Mucosa of descending colon (tissue), 3 donors: Measurements from ENCODE around the gene TGFA. TPM values are rescaled to one million over a fixed set of nuclear protein-coding genes. Genes with fewer than 3 reads are reported as not detected.

ENCODE experiments used
- ATAC-seq: fragments of 200-7000 bp; cut with Tn5 transposase; one replicate; pipeline ENCODE4 v1.9.1; 2020; ENCODE audit warnings: mild to moderate bottlenecking, moderate library complexity
- DNase-seq, 3 donors: peaks; one replicate each; pipeline ENCODE4 v3.0.0-alpha.2; 2020
- H3K36me3 ChIP-seq: fragments of 200-600 bp; one replicate; pipeline ENCODE4 v1.8.0; 2021; ENCODE audit warnings: low read depth, mild to moderate bottlenecking
- H3K4me1 ChIP-seq: fragments of 200-600 bp; one replicate; pipeline ENCODE4 v1.8.0; 2021; ENCODE audit warnings: low read depth, mild to moderate bottlenecking
- H3K4me3 ChIP-seq: fragments of 200-600 bp; one replicate; pipeline ENCODE4 v1.8.0; 2021; ENCODE audit warnings: mild to moderate bottlenecking
- H3K9me3 ChIP-seq: fragments of 200-600 bp; one replicate; pipeline ENCODE4 v1.8.0; 2021; ENCODE audit warnings: mild to moderate bottlenecking
- intact Hi-C, 2 donors: fragments of 100-400 bp; cut with DNase I in 1 of 2; cut with micrococcal nuclease in 1 of 2; formaldehyde crosslinking; loops; one replicate each; pipeline versions ENCODE4 v1.11.0 to v1.11.1; 2022; cut with DNase I, micrococcal nuclease
- total RNA-seq, 3 donors: library from RNA; stranded (reverse); fragmentation: NEBNext Ultra II Directional in 2 of 3; extraction: Animal tissue kit (Norgen Biotek cat#: 25700) in 2 of 3; gene quantifications; one replicate each; pipeline versions ENCODE4 v1.2.1 to v1.2.4, GENCODE V29; 2021 to 2023
- TF ChIP-seq, protein P1 (sequence below): fragments of 200-600 bp; IDR thresholded peaks from one replicate; pipeline ENCODE4 v1.8.0; 2022; ENCODE audit warnings: antibody characterized with exemption, mild to moderate bottlenecking
- donor health status: DM: no; HTN: no; CAD: no; lungs with moderate emphysema.
- donor health status: DM: no; HTN: no; CAD: no.
- donor health status: DM: no; HTN: yes; CAD: no.

Gene TGFA
- total RNA-seq, 3 donors from 2014 or later: 13.5 to 33.5 (median 24.7) TPM

- no peaks in the 10 kb centered on the region for H3K36me3 ChIP-seq
- intact Hi-C loops: no loop called here
- DNase-seq (no peak), ATAC-seq (no peak)
- no peaks in the 10 kb centered on the region for H3K9me3 ChIP-seq
- H3K4me3 ChIP-seq: no peak overlapping the region
- TF ChIP-seq, protein P1, sequence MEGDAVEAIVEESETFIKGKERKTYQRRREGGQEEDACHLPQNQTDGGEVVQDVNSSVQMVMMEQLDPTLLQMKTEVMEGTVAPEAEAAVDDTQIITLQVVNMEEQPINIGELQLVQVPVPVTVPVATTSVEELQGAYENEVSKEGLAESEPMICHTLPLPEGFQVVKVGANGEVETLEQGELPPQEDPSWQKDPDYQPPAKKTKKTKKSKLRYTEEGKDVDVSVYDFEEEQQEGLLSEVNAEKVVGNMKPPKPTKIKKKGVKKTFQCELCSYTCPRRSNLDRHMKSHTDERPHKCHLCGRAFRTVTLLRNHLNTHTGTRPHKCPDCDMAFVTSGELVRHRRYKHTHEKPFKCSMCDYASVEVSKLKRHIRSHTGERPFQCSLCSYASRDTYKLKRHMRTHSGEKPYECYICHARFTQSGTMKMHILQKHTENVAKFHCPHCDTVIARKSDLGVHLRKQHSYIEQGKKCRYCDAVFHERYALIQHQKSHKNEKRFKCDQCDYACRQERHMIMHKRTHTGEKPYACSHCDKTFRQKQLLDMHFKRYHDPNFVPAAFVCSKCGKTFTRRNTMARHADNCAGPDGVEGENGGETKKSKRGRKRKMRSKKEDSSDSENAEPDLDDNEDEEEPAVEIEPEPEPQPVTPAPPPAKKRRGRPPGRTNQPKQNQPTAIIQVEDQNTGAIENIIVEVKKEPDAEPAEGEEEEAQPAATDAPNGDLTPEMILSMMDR: no peak
- no peaks in the 10 kb centered on the region for H3K4me1 ChIP-seq
These were observed 91.4 kb downstream of the TGFA start for GRCh38 chr2:70461981-70462876.

GRCh38 chr2:70461414-70461813 lies 92.2 kb downstream of the TGFA start:
- no peaks in the 10 kb centered on the region for H3K4me1 ChIP-seq
- no peak overlapping the region for H3K4me3 ChIP-seq
- TF ChIP-seq, protein P1: no peak
- ATAC-seq (no peak), DNase-seq (no peak)
- intact Hi-C loops: no loop called here
- H3K36me3 ChIP-seq: no peaks in the 10 kb centered on the region
- no peaks in the 10 kb centered on the region for H3K9me3 ChIP-seq

DNA sequence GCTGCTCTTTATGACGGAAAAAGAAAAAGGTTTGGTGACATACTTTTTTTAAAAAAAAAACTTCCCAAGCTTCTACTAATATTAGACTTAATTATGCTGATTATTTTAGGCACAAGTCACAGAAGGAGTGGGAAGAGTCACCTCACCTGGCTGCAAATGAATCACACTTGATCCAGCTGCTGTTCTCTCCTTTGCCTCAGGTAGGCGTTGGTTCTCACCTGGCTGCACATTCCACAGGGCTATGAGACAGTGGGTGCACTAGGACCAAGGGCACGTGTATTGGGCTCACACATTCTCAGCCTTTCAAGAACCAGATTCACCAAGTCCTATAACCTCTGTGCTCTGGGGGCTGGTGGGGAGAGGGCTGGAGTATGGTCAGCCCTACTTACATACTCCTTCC lies 93.3 kb downstream of the TGFA start:
- intact Hi-C loops: no loop called here
- ATAC-seq (no peak), DNase-seq (no peak)
- Histone ChIP-seq H3K36me3 (no peaks in the 10 kb centered on the region), H3K4me1 (no peaks in the 10 kb centered on the region), H3K9me3 (no peaks in the 10 kb centered on the region), H3K4me3 (no peak overlapping the region)
- TF ChIP-seq, protein P1: no peak

- no peak for ATAC-seq
- no peaks in the 10 kb centered on the region for H3K36me3 ChIP-seq
- no peak overlapping the region for H3K4me3 ChIP-seq
- H3K4me1 ChIP-seq: no peaks in the 10 kb centered on the region
- no peaks in the 10 kb centered on the region for H3K9me3 ChIP-seq
- no peak for DNase-seq
- TF ChIP-seq, protein P1: no peak
- intact Hi-C loops: no loop called here
These were observed 95.0 kb downstream of the TGFA start for GRCh38 chr2:70458661-70459060.

GRCh38 chr2:70456585-70457495 lies 96.8 kb downstream of the TGFA start:
- no peaks in the 10 kb centered on the region for H3K9me3 ChIP-seq
- ATAC-seq (no peak), DNase-seq (no peak)
- no peak overlapping the region for H3K4me3 ChIP-seq
- no peaks in the 10 kb centered on the region for H3K4me1 ChIP-seq
- TF ChIP-seq, protein P1: no peak
- intact Hi-C loops: no loop called here
- H3K36me3 ChIP-seq: no peaks in the 10 kb centered on the region
